GM12878 (cell line): Measurements from ENCODE around the gene PTK7. TPM values are rescaled to one million over a fixed set of nuclear protein-coding genes. Genes with fewer than 3 reads are reported as not detected.

Experiments
- ATAC-seq: fragments of 200-7000 bp; cut with Tn5 transposase; 3 replicates; pipeline ENCODE4 v1.9.1; 2020; ENCODE audit warnings: mild to moderate bottlenecking, moderate library complexity
- BruUV-seq: library from RNA; stranded (reverse); fragments of 400-500 nt; replicated peaks from 2 replicates; lab custom pipeline; 2021; lab: Mats Ljungman, UMichigan
- CTCF ChIA-PET: fragments of 300-600 bp; sonication (Branson Sonifier 250); formaldehyde crosslinking; extraction: SDS; loops from one replicate; lab custom pipeline; 2021; ENCODE audit warnings: inconsistent platforms; lab: Yijun Ruan, JAX
- POLR2A ChIA-PET: fragments of 350-600 bp; formaldehyde crosslinking; extraction: SDS; loops from one replicate; lab custom pipeline; 2021; ENCODE audit warnings: inconsistent platforms; lab: Charles Lee
- RAD21 ChIA-PET: fragments of 300-600 bp; sonication (Branson Sonifier 250); formaldehyde crosslinking; loops from one replicate; lab custom pipeline; 2023; ENCODE audit warnings: antibody characterized with exemption; ENCODE audit not compliant: unreplicated experiment; lab: Charles Lee
- SMC1A ChIA-PET: fragments of 300-600 bp; sonication (Branson Sonifier 250); formaldehyde crosslinking; loops from one replicate; lab custom pipeline; 2023; ENCODE audit not compliant: unreplicated experiment, uncharacterized antibody; lab: Charles Lee
- DNase-seq: peaks from one replicate; pipeline ENCODE4 v3.0.0-alpha.2; 2011; ENCODE audit warnings: low read depth, low spot score
- FAIRE-seq: peaks from 3 replicates; lab custom pipeline; 2011; peaks lifted over from hg19 to GRCh38; lab: Jason Lieb, UNC
- H2AFZ ChIP-seq: 2 replicates; pipeline ENCODE4 v1.6.0; 2011; ENCODE audit warnings: low read depth, low read length, control low read depth; ENCODE audit not compliant: control insufficient read depth
- H3K27ac ChIP-seq: 2 replicates; pipeline ENCODE4 v1.5.1; 2011; ENCODE audit warnings: control low read depth; ENCODE audit not compliant: control insufficient read depth, insufficient read depth
- H3K27me3 ChIP-seq, 2 experiments: replicated peaks in 1 of 2; 2 replicates each; pipeline versions ENCODE4 v1.6.0 to v1.6.1; 2011; ENCODE audit warnings: low read length in 1 of 2; ENCODE audit not compliant: control insufficient read depth in 2 of 2, insufficient read depth in 2 of 2
- H3K36me3 ChIP-seq, 2 experiments: 2 replicates each; pipeline ENCODE4 v1.5.1; 2011; ENCODE audit warnings: low read length in 1 of 2; ENCODE audit not compliant: control insufficient read depth in 2 of 2, insufficient read depth in 2 of 2
- H3K4me1 ChIP-seq: 2 replicates; pipeline ENCODE4 v1.6.1; 2011; ENCODE audit warnings: mild to moderate bottlenecking, low read length, moderate library complexity, mixed read lengths; ENCODE audit not compliant: control insufficient read depth, insufficient read depth
- H3K4me2 ChIP-seq: 2 replicates; pipeline ENCODE4 v1.6.0; 2011; ENCODE audit warnings: control low read depth; ENCODE audit not compliant: control insufficient read depth, insufficient read depth
- H3K4me3 ChIP-seq: fragments of 200-600 bp; sonication (generic); 2 replicates; pipeline ENCODE4 v1.5.1; 2016
- H3K79me2 ChIP-seq: 2 replicates; pipeline ENCODE4 v1.6.0; 2011; ENCODE audit warnings: low read length; ENCODE audit not compliant: control insufficient read depth, insufficient read depth
- H3K9ac ChIP-seq: 2 replicates; pipeline ENCODE4 v1.8.0; 2011; ENCODE audit warnings: low read length, control low read depth, mixed read lengths; ENCODE audit not compliant: control insufficient read depth, insufficient read depth
- H3K9me3 ChIP-seq: replicated peaks from 3 replicates; pipeline ENCODE4 v1.5.1; 2011; ENCODE audit warnings: mild to moderate bottlenecking, low read length; ENCODE audit not compliant: control insufficient read depth, insufficient read depth
- H4K20me1 ChIP-seq: 2 replicates; pipeline ENCODE4 v1.6.0; 2011; ENCODE audit not compliant: control insufficient read depth, insufficient read depth
- BHLHE40 ChIP-seq, 2 experiments: fragments of 450-650 bp in 1 of 2; IDR thresholded peaks; 2 replicates each; pipeline ENCODE4 v1.6.1; 2011 to 2017; ENCODE audit warnings: low read depth in 2 of 2, borderline replicate concordance in 1 of 2, improper control_type of control experiment in 1 of 2, low read length in 1 of 2, mild to moderate bottlenecking in 1 of 2
- ETV6 ChIP-seq, 2 experiments: fragments of 450-650 bp in 1 of 2; IDR thresholded peaks in 1 of 2; conservative IDR thresholded peaks in 1 of 2; 2 replicates each; pipeline ENCODE4 v1.6.1; 2014; ENCODE audit warnings: antibody characterized with exemption in 1 of 2, borderline replicate concordance in 1 of 2, low read depth in 1 of 2, mild to moderate bottlenecking in 1 of 2, moderate library complexity in 1 of 2
- JUNB ChIP-seq: IDR thresholded peaks from 2 replicates; pipeline ENCODE4 v1.6.1; 2016; ENCODE audit warnings: antibody characterized with exemption, mild to moderate bottlenecking
- RAD21 ChIP-seq: IDR thresholded peaks from 2 replicates; pipeline ENCODE4 v1.6.1; 2011; ENCODE audit warnings: mild to moderate bottlenecking, low read depth, low read length, moderate library complexity; ENCODE audit not compliant: insufficient read depth
- RAD51 ChIP-seq: fragments of 450-650 bp; IDR thresholded peaks from 2 replicates; pipeline ENCODE4 v1.6.1; 2016; ENCODE audit warnings: moderate library complexity, mild to moderate bottlenecking, inconsistent platforms
- RB1 ChIP-seq: fragments of 450-650 bp; formaldehyde crosslinking; IDR thresholded peaks from 2 replicates; pipeline ENCODE4 v1.6.1; 2017; ENCODE audit warnings: mild to moderate bottlenecking, borderline replicate concordance
- RELA ChIP-seq: fragments of 450-650 bp; IDR thresholded peaks from 2 replicates; pipeline ENCODE4 v1.8.0; 2014; ENCODE audit warnings: borderline replicate concordance; ENCODE audit not compliant: partially characterized antibody
- RFX5 ChIP-seq: IDR thresholded peaks from 2 replicates; pipeline ENCODE4 v1.6.1; 2011; ENCODE audit warnings: low read depth, low read length, improper control_type of control experiment
- ZNF217 ChIP-seq: fragments of 450-650 bp; IDR thresholded peaks from 2 replicates; pipeline ENCODE4 v1.6.1; 2017; ENCODE audit warnings: antibody characterized with exemption, mild to moderate bottlenecking
- ZNF24 ChIP-seq: fragments of 450-650 bp; IDR thresholded peaks from 2 replicates; pipeline ENCODE4 v1.6.1; 2017; ENCODE audit warnings: antibody characterized with exemption, mild to moderate bottlenecking
- ZSCAN29 ChIP-seq: fragments of 450-650 bp; IDR thresholded peaks from 2 replicates; pipeline ENCODE4 v1.6.1; 2017; ENCODE audit warnings: mild to moderate bottlenecking, moderate library complexity
- WGBS: methylation state at CpG from one replicate; pipeline ENCODE4 v1.1.6; 2016; ENCODE audit warnings: low lambda C conversion rate; ENCODE audit not compliant: insufficient replicate concordance, insufficient coverage; ENCODE audit errors: missing lambda C conversion rate; 5-methylcytosine and 5-hydroxymethylcytosine counted together
- in situ Hi-C: fragments of 300-500 bp; cut with MboI; formaldehyde crosslinking; loops from 9 replicates; pipeline ENCODE4 v1.14.3; 2018; ENCODE audit warnings: mixed read lengths
- intact Hi-C: fragments of 100-400 bp; cut with micrococcal nuclease; formaldehyde crosslinking; loops from one replicate; pipeline ENCODE4 v1.14.2; 2022; ENCODE audit not compliant: unreplicated experiment
- polyA plus RNA-seq, 11 experiments: library from polyadenylated mRNA; depleted of rRNA in 4 of 11; unstranded in 6 of 11; stranded (reverse) in 5 of 11; fragments of >200 nt; fragmentation: Nextera tagmentation in 4 of 11; fragmentation: Illumina TruSeq in 1 of 11; extraction: Ambion mirVana in 4 of 11; extraction: Trizol in 1 of 11; gene quantifications; 1 replicate in 1 of 11; 2 replicates in 10 of 11; pipeline versions ENCODE4 v1.2.1 to v1.2.3, GENCODE V29; 2011 to 2016; ENCODE audit warnings: inconsistent platforms in 2 of 11, missing spikeins in 2 of 11, low read depth in 1 of 11
- total RNA-seq, 4 experiments: library from RNA; depleted of rRNA in 3 of 4; stranded (reverse); fragments of >200 nt in 3 of 4; fragmentation: Illumina TruSeq in 1 of 4; extraction: Trizol in 1 of 4; gene quantifications; 2 replicates each; pipeline versions ENCODE4 v1.2.1 to v1.2.3, GENCODE V29; 2013 to 2021
- TF ChIP-seq, protein P1 (sequence below): fragments of 450-650 bp; formaldehyde crosslinking; IDR thresholded peaks from 2 replicates; pipeline ENCODE4 v1.4.0; 2022; ENCODE audit warnings: mild to moderate bottlenecking, moderate library complexity
- TF ChIP-seq, protein P2 (sequence below): IDR thresholded peaks from 2 replicates; pipeline ENCODE4 v1.6.1; 2012; ENCODE audit warnings: low read depth, low read length, improper control_type of control experiment
- TF ChIP-seq, protein P3 (sequence below): fragments of 450-650 bp; IDR thresholded peaks from 2 replicates; pipeline ENCODE4 v1.6.1; 2017; ENCODE audit warnings: low read depth, mild to moderate bottlenecking, moderate library complexity

PTK7 gene
- total and polyA plus RNA-seq, 10 of the 15 experiments (the other 5 are each of a cell fraction or from before 2014, with no cell fraction given), result 0.18 to 14.4 (median 3.3) TPM; not detected in 1

DNA sequence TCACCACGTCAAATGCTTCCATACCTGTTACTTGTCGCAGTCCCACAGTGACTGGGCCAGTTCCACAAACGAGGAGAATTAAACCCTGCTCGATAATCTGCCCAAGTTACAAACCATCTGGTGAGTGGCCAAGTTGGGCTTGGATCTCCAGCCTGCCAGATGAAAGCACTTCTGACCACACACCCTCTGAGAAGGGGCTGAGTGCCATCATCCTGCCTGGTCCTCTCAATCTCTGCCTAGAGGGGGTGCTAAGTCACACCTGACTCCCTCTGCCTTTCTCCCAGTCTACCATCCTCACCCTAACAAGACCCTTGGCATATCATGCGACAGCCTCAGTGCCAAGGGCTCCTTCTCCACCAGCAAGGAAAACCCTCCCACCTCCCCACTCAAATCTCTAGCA is 38.9 kb upstream of the PTK7 start:
- intact Hi-C loops, result no loop called here
- Histone ChIP-seq H3K4me2 (no peak overlapping the region), H3K27ac (no peak overlapping the region), H3K4me3 (no peak overlapping the region), H3K9ac (no peak overlapping the region), H3K27me3 (no peaks in the 10 kb centered on the region), H4K20me1 (no peaks in the 10 kb centered on the region), H3K4me1 (no peaks in the 10 kb centered on the region), H3K9me3 (no peaks in the 10 kb centered on the region), H3K36me3 (peaks cover 11 to 12% of the 10 kb centered on the region in 2 experiments), H3K79me2 (no peaks in the 10 kb centered on the region), H2AFZ (no peak overlapping the region)
- WGBS, result 87% methylated on average over 5 of the region's 5 CpGs
- no peak for TF ChIP-seq RAD21
- no peak for TF ChIP-seq ZSCAN29
- TF ChIP-seq RFX5, result no peak
- TF ChIP-seq, protein P1, sequence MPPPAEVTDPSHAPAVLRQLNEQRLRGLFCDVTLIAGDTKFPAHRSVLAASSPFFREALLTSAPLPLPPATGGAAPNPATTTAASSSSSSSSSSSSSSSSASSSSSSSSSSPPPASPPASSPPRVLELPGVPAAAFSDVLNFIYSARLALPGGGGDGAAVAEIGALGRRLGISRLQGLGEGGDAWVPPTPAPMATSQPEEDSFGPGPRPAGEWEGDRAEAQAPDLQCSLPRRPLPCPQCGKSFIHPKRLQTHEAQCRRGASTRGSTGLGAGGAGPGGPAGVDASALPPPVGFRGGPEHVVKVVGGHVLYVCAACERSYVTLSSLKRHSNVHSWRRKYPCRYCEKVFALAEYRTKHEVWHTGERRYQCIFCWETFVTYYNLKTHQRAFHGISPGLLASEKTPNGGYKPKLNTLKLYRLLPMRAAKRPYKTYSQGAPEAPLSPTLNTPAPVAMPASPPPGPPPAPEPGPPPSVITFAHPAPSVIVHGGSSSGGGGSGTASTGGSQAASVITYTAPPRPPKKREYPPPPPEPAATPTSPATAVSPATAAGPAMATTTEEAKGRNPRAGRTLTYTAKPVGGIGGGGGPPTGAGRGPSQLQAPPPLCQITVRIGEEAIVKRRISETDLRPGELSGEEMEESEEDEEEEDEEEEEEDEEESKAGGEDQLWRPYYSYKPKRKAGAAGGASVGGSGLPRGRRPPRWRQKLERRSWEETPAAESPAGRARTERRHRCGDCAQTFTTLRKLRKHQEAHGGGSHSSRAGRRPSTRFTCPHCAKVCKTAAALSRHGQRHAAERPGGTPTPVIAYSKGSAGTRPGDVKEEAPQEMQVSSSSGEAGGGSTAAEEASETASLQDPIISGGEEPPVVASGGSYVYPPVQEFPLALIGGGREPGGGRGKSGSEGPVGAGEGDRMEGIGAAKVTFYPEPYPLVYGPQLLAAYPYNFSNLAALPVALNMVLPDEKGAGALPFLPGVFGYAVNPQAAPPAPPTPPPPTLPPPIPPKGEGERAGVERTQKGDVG (CRISPR knock-in tag), result no peak
- TF ChIP-seq RELA, result no peak
- TF ChIP-seq RB1, result no peak
- TF ChIP-seq, protein P2, sequence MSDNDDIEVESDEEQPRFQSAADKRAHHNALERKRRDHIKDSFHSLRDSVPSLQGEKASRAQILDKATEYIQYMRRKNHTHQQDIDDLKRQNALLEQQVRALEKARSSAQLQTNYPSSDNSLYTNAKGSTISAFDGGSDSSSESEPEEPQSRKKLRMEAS, result no peak
- TF ChIP-seq ZNF217, result no peak
- no peak for TF ChIP-seq JUNB
- no peak for TF ChIP-seq ZNF24
- TF ChIP-seq, protein P3, sequence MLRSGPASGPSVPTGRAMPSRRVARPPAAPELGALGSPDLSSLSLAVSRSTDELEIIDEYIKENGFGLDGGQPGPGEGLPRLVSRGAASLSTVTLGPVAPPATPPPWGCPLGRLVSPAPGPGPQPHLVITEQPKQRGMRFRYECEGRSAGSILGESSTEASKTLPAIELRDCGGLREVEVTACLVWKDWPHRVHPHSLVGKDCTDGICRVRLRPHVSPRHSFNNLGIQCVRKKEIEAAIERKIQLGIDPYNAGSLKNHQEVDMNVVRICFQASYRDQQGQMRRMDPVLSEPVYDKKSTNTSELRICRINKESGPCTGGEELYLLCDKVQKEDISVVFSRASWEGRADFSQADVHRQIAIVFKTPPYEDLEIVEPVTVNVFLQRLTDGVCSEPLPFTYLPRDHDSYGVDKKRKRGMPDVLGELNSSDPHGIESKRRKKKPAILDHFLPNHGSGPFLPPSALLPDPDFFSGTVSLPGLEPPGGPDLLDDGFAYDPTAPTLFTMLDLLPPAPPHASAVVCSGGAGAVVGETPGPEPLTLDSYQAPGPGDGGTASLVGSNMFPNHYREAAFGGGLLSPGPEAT, result no peak
- no peak for TF ChIP-seq ETV6 (conservative IDR thresholded peaks at IDR 0.05 in 1 of 2, IDR thresholded peaks at IDR 0.05 in 1 of 2; ENCODE audit: borderline replicate concordance in 1 of 2, low read depth in 1 of 2)
- no peak for TF ChIP-seq RAD51
- TF ChIP-seq BHLHE40 (IDR thresholded peaks at IDR 0.05; ENCODE audit: borderline replicate concordance in 1 of 2, low read depth in 2 of 2, low read length in 1 of 2), result no peak
- ChIA-PET RAD21 (no interaction called here), SMC1A (no interaction called here), CTCF (interaction anchor here (0.6 kb wide), 1 partner anchor 17 kb away, joined by 4 read pairs; no protein-coding TSS in a partner anchor), POLR2A (interaction anchor here (0.9 kb wide), 1 partner anchor 17 kb away, joined by 3 read pairs; the partner anchor contains the start of gene CUL7)
- DNase-seq (no peak), ATAC-seq (no peak), FAIRE-seq (no peak)
- TSS peak; percentile 36 for BruUV-seq
- in situ Hi-C loops, result no loop called here
